Gastroesophageal sphincter (tissue), 3 donors: Measurements from ENCODE around the gene FAM89A.

Source experiments
- CTCF ChIP-seq, 4 experiments: fragments of 200-600 bp in 2 of 4; fragments of 450-650 bp in 2 of 4; sonication (generic) in 1 of 4; IDR thresholded peaks; one replicate each; pipeline ENCODE4 v1.5.1; 2017 to 2019; ENCODE audit warnings: antibody characterized with exemption in 4 of 4, mild to moderate bottlenecking in 2 of 4, moderate library complexity in 2 of 4
- EP300 ChIP-seq: sonication (generic); formaldehyde crosslinking; IDR thresholded peaks from one replicate; pipeline ENCODE4 v1.6.1; 2017; ENCODE audit warnings: antibody characterized with exemption, mild to moderate bottlenecking
- POLR2A ChIP-seq, 2 donors: fragments of 450-650 bp; IDR thresholded peaks; one replicate each; pipeline ENCODE4 v1.6.1; 2017; ENCODE audit warnings: antibody characterized with exemption in 2 of 2, mild to moderate bottlenecking in 2 of 2, moderate library complexity in 1 of 2
- POLR2AphosphoS5 ChIP-seq: sonication (generic); formaldehyde crosslinking; IDR thresholded peaks from one replicate; pipeline ENCODE4 v1.6.1; 2017; ENCODE audit warnings: antibody characterized with exemption

GRCh38 chr1:231069333-231069732 is 29.3 kb upstream of the FAM89A start:
- no peak for TF ChIP-seq POLR2A (IDR thresholded peaks at IDR 0.05)
- no peak for TF ChIP-seq CTCF (IDR thresholded peaks at IDR 0.05)
- no peak for TF ChIP-seq POLR2AphosphoS5
- no peak for TF ChIP-seq EP300
